GM12865 (cell line): Measurements from ENCODE around the gene MAB21L1.

ENCODE experiments used
- DNase-seq: peaks from one replicate; pipeline ENCODE4 v3.0.0; 2010; ENCODE audit warnings: low read depth
- H3K4me3 ChIP-seq: 2 replicates; pipeline ENCODE4 v1.5.1; 2011; ENCODE audit warnings: mild to moderate bottlenecking, low read depth, low read length, control low read depth
- TF ChIP-seq, protein P1 (sequence below): IDR thresholded peaks from 2 replicates; pipeline ENCODE4 v1.5.1; 2011; ENCODE audit warnings: low read length, control low read depth, low read depth, inconsistent platforms; ENCODE audit not compliant: insufficient read depth; ENCODE audit errors: missing control alignments

MAB21L1 gene

DNA sequence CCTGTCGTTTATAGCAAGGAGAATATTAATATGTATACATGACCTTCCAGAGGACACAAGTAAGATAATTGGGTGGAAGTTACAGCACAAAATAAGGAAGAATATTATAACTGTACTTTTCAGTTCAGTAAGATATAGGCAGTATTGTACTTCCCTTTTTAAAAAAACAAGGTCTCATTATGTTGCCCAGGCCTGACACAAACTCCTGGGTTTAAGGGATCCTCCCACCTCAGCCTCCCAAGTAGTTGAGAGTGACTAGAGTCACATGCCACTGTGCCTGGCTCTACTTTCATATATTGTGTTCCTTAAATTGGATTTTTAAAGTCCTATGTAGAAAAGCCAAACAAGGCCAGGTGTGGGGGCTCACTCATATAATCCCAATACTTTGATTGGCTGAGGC lies 19.5 kb upstream of the MAB21L1 start:
- H3K4me3 ChIP-seq = no peak overlapping the region
- TF ChIP-seq, protein P1, sequence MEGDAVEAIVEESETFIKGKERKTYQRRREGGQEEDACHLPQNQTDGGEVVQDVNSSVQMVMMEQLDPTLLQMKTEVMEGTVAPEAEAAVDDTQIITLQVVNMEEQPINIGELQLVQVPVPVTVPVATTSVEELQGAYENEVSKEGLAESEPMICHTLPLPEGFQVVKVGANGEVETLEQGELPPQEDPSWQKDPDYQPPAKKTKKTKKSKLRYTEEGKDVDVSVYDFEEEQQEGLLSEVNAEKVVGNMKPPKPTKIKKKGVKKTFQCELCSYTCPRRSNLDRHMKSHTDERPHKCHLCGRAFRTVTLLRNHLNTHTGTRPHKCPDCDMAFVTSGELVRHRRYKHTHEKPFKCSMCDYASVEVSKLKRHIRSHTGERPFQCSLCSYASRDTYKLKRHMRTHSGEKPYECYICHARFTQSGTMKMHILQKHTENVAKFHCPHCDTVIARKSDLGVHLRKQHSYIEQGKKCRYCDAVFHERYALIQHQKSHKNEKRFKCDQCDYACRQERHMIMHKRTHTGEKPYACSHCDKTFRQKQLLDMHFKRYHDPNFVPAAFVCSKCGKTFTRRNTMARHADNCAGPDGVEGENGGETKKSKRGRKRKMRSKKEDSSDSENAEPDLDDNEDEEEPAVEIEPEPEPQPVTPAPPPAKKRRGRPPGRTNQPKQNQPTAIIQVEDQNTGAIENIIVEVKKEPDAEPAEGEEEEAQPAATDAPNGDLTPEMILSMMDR = no peak
- no peak for DNase-seq

DNA sequence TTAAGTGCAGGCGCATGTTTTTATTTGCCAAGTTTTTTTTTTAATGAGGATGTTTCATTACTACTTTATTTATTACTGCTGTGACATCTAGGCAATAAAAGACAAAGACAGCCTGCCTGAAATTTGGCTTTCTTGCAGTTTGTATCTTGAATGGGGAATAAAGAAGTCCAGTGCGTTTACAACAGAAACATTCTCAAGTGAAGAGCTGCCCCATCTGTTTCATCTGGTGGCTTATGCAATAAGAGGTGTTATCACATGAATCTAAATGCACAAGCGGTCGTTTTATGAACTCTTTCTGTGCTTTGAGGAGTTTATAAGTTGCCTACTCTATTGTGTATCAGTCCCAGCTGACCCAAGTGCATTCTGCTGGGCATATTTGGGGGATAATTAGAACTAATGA lies 12.6 kb upstream of the MAB21L1 start:
- TF ChIP-seq, protein P1 = no peak
- H3K4me3 ChIP-seq = no peak overlapping the region
- DNase-seq = no peak

DNA sequence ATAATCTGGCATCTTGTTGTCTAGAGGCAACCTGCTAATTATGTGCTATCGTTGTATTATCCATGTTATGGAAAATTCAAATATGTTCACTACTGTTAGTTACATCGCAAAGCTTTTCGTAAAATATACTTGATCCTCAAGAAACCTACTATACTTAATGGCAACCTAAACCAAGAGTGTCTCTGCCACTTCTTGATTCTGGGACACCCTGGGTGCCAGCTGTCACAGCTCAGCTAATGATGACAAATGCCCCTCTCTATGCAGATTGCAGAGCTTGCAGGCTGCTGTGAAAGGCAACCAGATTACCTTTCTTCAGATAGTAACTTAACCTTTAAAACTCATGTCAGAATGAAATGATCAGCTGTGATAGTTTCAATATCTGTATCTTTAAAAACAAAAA lies 8.9 kb upstream of the MAB21L1 start:
- H3K4me3 ChIP-seq = no peak overlapping the region
- TF ChIP-seq, protein P1 = no peak
- DNase-seq = no peak

DNA sequence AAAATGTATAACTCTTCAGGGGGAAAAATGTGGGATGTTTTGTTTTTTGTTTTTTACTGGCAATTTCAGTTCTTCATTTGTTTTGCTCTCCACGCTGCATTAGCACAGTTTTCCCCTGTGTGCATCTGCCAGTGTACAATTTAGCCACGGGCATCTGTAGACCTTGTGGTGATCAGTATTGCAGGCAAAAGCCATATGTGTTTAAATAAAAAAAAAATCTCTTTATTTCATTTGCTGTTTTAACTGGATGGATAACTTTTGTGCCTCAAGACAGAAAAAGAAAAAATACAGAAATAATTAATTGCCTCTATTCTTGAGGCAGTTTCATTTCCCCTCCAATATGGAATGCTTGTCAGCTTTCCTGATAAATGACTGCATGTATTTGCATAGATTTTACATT lies 7.9 kb upstream of the MAB21L1 start:
- DNase-seq = no peak
- TF ChIP-seq, protein P1 = no peak
- no peak overlapping the region for H3K4me3 ChIP-seq

GRCh38 chr13:35483761-35484160 lies 7.3 kb upstream of the MAB21L1 start:
- no peak overlapping the region for H3K4me3 ChIP-seq
- TF ChIP-seq, protein P1 = no peak
- no peak for DNase-seq

DNA sequence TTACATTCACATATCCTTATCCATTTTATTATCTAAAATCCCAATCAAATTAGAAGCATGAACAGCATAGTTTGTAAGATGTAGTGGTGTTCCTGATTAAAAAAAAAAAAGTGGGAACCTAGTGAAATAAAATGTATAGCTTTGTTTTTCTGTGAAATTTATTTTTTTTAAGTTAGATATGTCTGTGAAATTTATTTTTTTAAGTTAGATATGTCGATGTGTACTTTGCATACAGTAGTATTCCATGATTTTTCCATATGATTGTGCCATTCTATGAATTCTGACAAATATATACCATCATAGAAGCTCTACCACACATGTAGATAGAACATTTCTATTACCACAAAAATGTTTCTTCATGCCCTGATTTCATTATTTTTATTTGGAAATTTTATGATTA lies 6.0 kb upstream of the MAB21L1 start:
- TF ChIP-seq, protein P1 = no peak
- no peak overlapping the region for H3K4me3 ChIP-seq
- no peak for DNase-seq

DNA sequence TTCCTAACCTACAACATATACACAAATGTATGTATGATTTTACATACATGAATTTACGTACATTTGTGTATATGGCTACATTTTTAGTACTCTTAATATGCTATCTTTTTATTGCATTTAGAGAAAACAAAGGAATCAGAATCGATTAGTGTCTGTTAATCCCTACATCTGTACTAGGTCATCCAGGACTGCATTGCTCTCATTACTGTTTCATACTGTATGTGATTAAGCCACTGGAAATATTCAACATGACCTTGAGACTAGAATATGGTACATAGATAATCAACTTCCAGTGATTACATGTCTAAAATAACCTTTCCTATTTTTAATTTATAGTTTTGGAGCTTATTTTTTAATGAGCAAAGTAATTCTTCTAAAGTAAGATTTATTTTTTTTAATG lies 5.3 kb upstream of the MAB21L1 start:
- TF ChIP-seq, protein P1 = no peak
- no peak for DNase-seq
- H3K4me3 ChIP-seq = no peak overlapping the region
